ENCODE measurements around the gene MSH3. TPM values are rescaled to one million over a fixed set of nuclear protein-coding genes. Genes with fewer than 3 reads are reported as not detected.

The MSH3 gene
- total and polyA plus RNA-seq, 2 of the 8 experiments (the other 6 are each of a cell fraction or from before 2014, with no cell fraction given): 3.6 to 22.6 TPM

DNA sequence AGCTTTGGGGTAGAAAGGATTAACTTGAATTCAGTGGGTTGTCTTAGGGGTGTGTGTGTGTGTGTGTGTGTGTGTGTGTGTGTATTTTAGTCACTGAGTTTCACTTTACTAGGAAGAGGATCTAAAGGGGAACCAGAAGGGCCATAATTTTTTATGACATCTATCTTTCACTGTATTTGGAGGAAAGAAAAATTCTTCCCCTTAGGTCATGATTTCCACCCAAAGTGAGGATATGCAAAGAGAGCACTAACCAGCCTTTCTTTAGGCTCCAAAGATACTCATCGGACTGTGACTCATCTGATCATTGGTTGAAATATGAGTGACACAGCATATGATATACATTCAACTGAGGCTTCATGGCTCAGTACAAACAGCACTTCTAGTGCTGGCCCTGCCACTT is 230.5 kb downstream of the MSH3 start:
- ChIA-PET CTCF (ENCODE audit: partially characterized antibody) (no interaction called here), POLR2A (ENCODE audit: partially characterized antibody) (no interaction called here)
- Histone ChIP-seq H3K9ac (replicated peaks in 1 of 4; ENCODE audit: extremely low read depth in 1 of 4, low read depth in 3 of 4, low read length in 3 of 4) (no peak overlapping the region), H3K36me3 (ENCODE audit: control insufficient read depth in 2 of 4, insufficient read depth in 4 of 4, low read length in 3 of 4) (no peaks in the 10 kb centered on the region), H3K9me3 (ENCODE audit: insufficient read depth in 2 of 2, low read depth in 1 of 2, low read length in 1 of 2) (no peaks in the 10 kb centered on the region), H3K79me2 (ENCODE audit: control insufficient read depth in 1 of 2, insufficient read depth in 2 of 2, low read length in 2 of 2) (no peaks in the 10 kb centered on the region), H3K27me3 (replicated peaks in 1 of 4; ENCODE audit: control insufficient read depth in 3 of 4, extremely low read depth in 1 of 4, insufficient read depth in 3 of 4, low read length in 3 of 4) (no peaks in the 10 kb centered on the region), H4K8ac (ENCODE audit: extremely low read depth, insufficient read depth, low read length) (no peak overlapping the region), H2BK5ac (ENCODE audit: low read depth, low read length) (no peak overlapping the region), H3K27ac (ENCODE audit: low read depth, low read length) (no peak overlapping the region), H3K4me3 (ENCODE audit: extremely low read depth in 1 of 4, insufficient read depth in 2 of 4, low read depth in 3 of 4, low read length in 4 of 4) (no peak overlapping the region), H2AK5ac (ENCODE audit: low read depth, low read length) (no peak overlapping the region), H3K23me2 (ENCODE audit: low read depth, low read length) (no peaks in the 10 kb centered on the region), H2BK15ac (ENCODE audit: low read length) (no peak overlapping the region), H2BK120ac (replicated peaks; ENCODE audit: low read depth, low read length) (no peak overlapping the region), H3K4ac (replicated peaks; ENCODE audit: insufficient read length, low read depth, low read length) (no peak overlapping the region), H3K4me2 (ENCODE audit: insufficient read depth in 1 of 2, low read depth in 2 of 2, low read length in 2 of 2) (no peak overlapping the region), H2AFZ (ENCODE audit: low read length) (no peak overlapping the region), H2BK20ac (ENCODE audit: low read length) (no peak overlapping the region), H3K4me1 (replicated peaks in 1 of 4; ENCODE audit: control insufficient read depth in 3 of 4, insufficient read depth in 4 of 4, low read length in 3 of 4) (peaks cover 0 to 3% (median 0%) of the 10 kb centered on the region in 4 experiments; a peak in 1 of 7 replicates), H4K91ac (replicated peaks; ENCODE audit: insufficient read length, low read length) (no peak overlapping the region), H3K56ac (replicated peaks; ENCODE audit: insufficient read length, low read depth, low read length) (no peak overlapping the region), H4K20me1 (replicated peaks in 1 of 2; ENCODE audit: control insufficient read depth in 1 of 2, insufficient read depth in 2 of 2, low read length in 2 of 2) (no peaks in the 10 kb centered on the region), H3K18ac (ENCODE audit: extremely low read depth, low read length) (no peak overlapping the region), H3K23ac (ENCODE audit: insufficient read length) (no peak overlapping the region), H2BK12ac (ENCODE audit: low read depth, low read length) (no peak overlapping the region), H3K79me1 (ENCODE audit: low read depth, low read length) (no peaks in the 10 kb centered on the region), H3K14ac (ENCODE audit: insufficient read length) (no peak overlapping the region), H4K5ac (ENCODE audit: insufficient read length, low read depth, low read length) (no peak overlapping the region)
- DNase-seq (ENCODE audit: low read depth in 1 of 2, low spot score in 2 of 2): no peak
- 83% methylated on average over 1 of the region's 1 CpG; no CpG with 5 or more reads in 1 of the 2 experiments for WGBS, 2 experiments (ENCODE audit: extremely low coverage in 1 of 2, insufficient coverage in 1 of 2, insufficient read length in 1 of 2, insufficient replicate concordance in 2 of 2, low coverage in 1 of 2, low lambda C conversion rate in 2 of 2, missing lambda C conversion rate in 1 of 2)
- no peak for FAIRE-seq
- no peak for TF ChIP-seq POLR2AphosphoS5 (IDR thresholded peaks at IDR 0.05; ENCODE audit: low read depth, low read length)
- no peak for TF ChIP-seq SRF (IDR thresholded peaks at IDR 0.05; ENCODE audit: low read depth, low read length)
- TF ChIP-seq YY1 (IDR thresholded peaks at IDR 0.05; ENCODE audit: low read depth, low read length): no peak
- no peak for TF ChIP-seq EP300 (IDR thresholded peaks at IDR 0.05; ENCODE audit: borderline replicate concordance in 1 of 2, low read depth in 2 of 2, low read length in 2 of 2)
- no peak for TF ChIP-seq KDM5A (IDR thresholded peaks at IDR 0.05; ENCODE audit: low read length)
- TF ChIP-seq JUN (IDR thresholded peaks at IDR 0.05; ENCODE audit: low read depth, low read length): no peak
- TF ChIP-seq EGR1 (IDR thresholded peaks at IDR 0.05; ENCODE audit: borderline replicate concordance, low read depth, low read length): no peak
- no peak for TF ChIP-seq ASH2L (IDR thresholded peaks at IDR 0.05; ENCODE audit: low read length)
- no peak for TF ChIP-seq CTCF (IDR thresholded peaks at IDR 0.05; ENCODE audit: control extremely low read depth in 1 of 3, insufficient read depth in 1 of 3, low read depth in 1 of 3, low read length in 3 of 3)
- TF ChIP-seq BCL11A (IDR thresholded peaks at IDR 0.05; ENCODE audit: low read depth in 2 of 2, low read length in 2 of 2): no peak
- no peak for TF ChIP-seq RNF2 (IDR thresholded peaks at IDR 0.05; ENCODE audit: borderline replicate concordance, low read depth, low read length, missing control alignments, poor library complexity, severe bottlenecking)
- TF ChIP-seq SP2 (IDR thresholded peaks at IDR 0.05; ENCODE audit: low read length): no peak
- TF ChIP-seq TAF1 (IDR thresholded peaks at IDR 0.05; ENCODE audit: low read depth, low read length): no peak

Data from H1 (cell line).